ENCODE data around the gene METTL9. TPM values are rescaled to one million over a fixed set of nuclear protein-coding genes. Genes with fewer than 3 reads are reported as not detected.

The METTL9 gene
- total RNA-seq, 1 donor: 166 TPM

DNA sequence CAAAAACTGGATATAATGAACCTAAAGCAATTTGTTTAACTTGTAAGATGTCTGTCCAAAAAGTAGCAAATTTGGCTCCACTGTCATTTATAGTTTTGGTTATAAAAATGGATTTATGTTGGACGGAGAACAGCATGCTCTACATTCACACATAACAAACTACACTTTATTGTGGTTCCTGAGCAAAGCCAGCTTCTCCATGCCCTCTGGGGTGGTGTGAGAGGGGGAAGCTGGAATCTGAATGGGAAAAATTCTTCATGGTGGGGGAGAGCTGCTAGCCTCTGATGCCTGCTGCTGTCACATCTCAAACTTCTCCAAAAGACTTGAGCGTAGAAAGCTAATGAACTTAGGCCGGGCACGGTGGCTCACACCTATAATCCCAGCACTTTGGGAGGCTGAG lies 9.8 kb upstream of the METTL9 start:
- H3K4me3 ChIP-seq (ENCODE audit: low read depth, low read length): no peak overlapping the region
- TF ChIP-seq, protein P1, sequence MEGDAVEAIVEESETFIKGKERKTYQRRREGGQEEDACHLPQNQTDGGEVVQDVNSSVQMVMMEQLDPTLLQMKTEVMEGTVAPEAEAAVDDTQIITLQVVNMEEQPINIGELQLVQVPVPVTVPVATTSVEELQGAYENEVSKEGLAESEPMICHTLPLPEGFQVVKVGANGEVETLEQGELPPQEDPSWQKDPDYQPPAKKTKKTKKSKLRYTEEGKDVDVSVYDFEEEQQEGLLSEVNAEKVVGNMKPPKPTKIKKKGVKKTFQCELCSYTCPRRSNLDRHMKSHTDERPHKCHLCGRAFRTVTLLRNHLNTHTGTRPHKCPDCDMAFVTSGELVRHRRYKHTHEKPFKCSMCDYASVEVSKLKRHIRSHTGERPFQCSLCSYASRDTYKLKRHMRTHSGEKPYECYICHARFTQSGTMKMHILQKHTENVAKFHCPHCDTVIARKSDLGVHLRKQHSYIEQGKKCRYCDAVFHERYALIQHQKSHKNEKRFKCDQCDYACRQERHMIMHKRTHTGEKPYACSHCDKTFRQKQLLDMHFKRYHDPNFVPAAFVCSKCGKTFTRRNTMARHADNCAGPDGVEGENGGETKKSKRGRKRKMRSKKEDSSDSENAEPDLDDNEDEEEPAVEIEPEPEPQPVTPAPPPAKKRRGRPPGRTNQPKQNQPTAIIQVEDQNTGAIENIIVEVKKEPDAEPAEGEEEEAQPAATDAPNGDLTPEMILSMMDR (IDR thresholded peaks at IDR 0.05; ENCODE audit: insufficient read depth, low read depth, low read length): no peak
- no peak for DNase-seq (ENCODE audit: low read depth)

DNA sequence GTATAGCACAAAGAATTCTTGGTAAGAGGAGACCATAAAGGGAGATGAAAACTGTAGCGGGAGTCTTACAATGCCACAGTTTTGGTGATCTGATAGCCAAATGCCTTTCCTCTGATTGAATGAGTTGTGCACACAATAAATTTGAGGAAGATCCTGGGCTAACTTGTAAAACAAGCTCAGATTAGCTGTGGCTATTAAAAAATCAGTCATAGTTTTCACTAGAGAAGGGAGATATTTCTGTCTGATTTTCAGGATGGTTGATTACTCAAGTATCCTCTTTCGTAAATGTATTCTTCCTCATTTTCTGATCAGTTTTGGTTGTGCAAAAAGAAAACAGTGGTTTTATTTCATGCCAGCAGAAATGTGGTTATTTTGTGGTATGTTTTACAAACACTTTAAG lies 9.1 kb upstream of the METTL9 start:
- TF ChIP-seq, protein P1 (IDR thresholded peaks at IDR 0.05; ENCODE audit: insufficient read depth, low read depth, low read length): no peak
- peak; percentile 71 for DNase-seq (ENCODE audit: low read depth)
- no peak overlapping the region for H3K4me3 ChIP-seq (ENCODE audit: low read depth, low read length)

DNA sequence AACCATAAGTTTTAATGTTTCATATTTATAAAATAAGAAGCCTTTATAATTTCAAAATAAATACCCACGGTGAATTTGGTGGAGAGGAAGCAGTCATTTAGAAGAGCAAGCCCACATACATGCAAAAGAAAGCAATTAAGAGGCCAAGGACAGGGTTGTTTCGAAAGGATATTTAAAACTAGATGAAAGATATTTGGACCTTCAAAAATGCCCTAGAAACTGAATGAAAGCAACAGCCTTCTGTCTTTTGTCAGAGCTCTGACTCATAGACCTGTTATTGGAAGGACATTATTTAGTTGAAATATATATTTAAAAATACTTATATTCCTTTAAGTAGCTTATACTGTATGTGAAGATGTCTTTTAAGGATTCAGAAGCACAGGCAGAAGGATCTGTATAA lies 8.6 kb upstream of the METTL9 start:
- DNase-seq (ENCODE audit: low read depth): peak; percentile 68
- H3K4me3 ChIP-seq (ENCODE audit: low read depth, low read length): no peak overlapping the region
- TF ChIP-seq, protein P1 (IDR thresholded peaks at IDR 0.05; ENCODE audit: insufficient read depth, low read depth, low read length): no peak

DNA sequence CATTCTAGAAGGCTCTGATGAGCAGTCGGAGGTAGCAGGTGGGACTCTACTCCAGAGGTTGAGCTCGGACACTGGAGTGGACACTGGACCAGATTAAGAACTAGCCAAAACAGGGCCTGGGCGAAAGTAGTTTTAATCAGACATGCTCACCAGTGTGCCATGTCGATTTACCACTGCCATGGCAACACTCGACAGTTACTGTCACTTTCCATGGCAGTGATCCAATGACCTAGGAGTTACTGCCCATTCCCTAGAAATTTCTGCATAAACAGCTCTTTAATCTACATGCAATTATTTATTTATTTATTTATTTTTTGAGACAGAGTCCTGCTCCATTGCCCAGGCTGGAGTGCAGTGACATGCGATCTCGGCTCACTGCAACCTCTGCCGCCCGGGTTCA lies 7.2 kb upstream of the METTL9 start:
- no peak for DNase-seq (ENCODE audit: low read depth)
- H3K4me3 ChIP-seq (ENCODE audit: low read depth, low read length): no peak overlapping the region
- TF ChIP-seq, protein P1 (IDR thresholded peaks at IDR 0.05; ENCODE audit: insufficient read depth, low read depth, low read length): no peak

DNA sequence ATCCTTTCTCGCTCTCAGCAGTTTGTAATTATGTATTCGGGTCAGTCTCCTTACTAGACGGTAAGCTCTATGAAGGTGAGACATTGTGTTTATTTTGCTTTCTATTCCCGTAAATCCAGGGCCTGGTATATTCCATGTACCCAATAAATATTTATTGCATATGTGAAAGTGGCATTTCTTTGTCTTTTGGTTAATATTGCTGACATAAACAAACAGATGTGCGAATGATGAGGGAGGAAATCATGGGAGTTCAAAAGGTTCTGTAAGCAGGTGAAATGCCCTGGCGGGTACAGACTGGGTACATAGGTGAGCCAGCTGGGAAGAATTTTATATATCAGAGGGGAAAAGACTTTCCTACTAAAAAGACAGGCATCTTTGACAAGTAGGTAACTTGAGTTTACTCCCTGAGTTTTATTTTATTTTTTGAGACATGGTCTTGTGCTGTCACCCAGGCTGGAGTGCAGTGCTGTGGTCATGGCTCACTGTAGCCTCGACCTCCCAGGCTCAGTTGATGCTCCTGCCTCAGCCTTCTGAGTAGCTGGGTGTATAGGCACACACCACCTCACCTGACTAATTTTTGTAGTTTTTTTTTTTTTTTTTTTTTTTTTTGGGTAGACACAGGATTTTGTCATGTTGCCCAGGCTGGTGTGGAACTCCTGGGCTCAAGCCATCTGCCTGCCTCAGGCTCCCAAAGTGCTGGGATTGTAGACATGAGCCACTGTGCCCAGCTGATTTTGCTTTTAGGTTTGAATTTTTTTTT lies 5.7 kb upstream of the METTL9 start:
- H3K4me3 ChIP-seq (ENCODE audit: low read depth, low read length): no peak overlapping the region
- TF ChIP-seq, protein P1 (IDR thresholded peaks at IDR 0.05; ENCODE audit: insufficient read depth, low read depth, low read length): no peak
- no peak for DNase-seq (ENCODE audit: low read depth)

DNA sequence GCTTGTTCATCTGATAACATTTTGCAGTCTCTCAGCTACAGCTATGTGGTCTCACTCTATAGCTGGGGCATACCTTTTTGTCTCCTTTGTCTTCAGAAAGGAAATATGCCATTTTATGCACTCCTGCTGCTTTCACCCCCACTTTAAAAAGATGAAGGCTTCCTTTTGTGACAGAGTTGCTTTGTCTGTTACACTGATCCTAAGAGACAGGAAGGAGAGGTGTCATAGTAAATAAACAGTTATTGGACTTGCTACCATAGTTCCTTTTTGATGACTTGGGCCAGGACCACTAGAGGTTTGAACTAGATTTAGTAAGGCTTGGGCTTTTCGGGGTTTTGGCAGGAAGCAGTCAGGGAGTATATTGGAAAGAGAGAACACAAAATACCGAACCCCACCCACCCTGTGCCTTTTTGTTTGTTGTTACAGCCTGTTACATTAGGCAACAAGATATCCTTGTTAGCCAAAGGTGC lies 1.8 kb upstream of the METTL9 start:
- TF ChIP-seq, protein P1 (IDR thresholded peaks at IDR 0.05; ENCODE audit: insufficient read depth, low read depth, low read length): no peak
- no peak for DNase-seq (ENCODE audit: low read depth)
- no peak overlapping the region for H3K4me3 ChIP-seq (ENCODE audit: low read depth, low read length)

DNA sequence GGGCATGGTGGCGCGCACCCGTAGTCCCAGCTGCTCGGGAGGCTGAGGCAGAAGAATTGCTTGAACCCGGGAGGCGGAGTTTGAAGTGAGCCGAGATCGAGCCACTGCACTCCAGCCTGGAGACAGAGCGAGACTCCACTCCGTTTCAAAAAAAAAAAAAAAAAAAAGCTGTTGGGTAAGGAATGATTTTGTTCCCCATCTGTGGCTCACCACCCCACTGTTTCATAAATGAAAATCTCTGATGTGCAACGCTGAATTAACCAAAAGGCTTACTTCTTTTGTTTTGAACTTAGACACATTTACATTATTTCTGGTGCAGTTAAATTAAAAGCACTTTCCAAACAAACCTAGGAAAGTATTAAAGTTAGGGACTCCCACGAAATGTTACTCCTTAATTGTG lies 1.2 kb upstream of the METTL9 start:
- no peak overlapping the region for H3K4me3 ChIP-seq (ENCODE audit: low read depth, low read length)

More for the DNA sequence above, 1.2 kb upstream of the METTL9 start:
- DNase-seq (ENCODE audit: low read depth): no peak
- TF ChIP-seq, protein P1 (IDR thresholded peaks at IDR 0.05; ENCODE audit: insufficient read depth, low read depth, low read length): no peak
